Endothelial cell of umbilical vein (primary cell): ENCODE measurements around the gene ZNF99. TPM values are rescaled to one million over a fixed set of nuclear protein-coding genes. Genes with fewer than 3 reads are reported as not detected.

Experiments
- BruUV-seq: library from RNA; stranded (reverse); fragments of 400-500 nt; replicated peaks from 2 replicates; lab custom pipeline; 2021; lab: Mats Ljungman, UMichigan
- CTCF ChIA-PET: fragments of 300-600, 350-600 bp; sonication (Branson Sonifier 250); formaldehyde crosslinking; loops from one replicate; lab custom pipeline; 2021; ENCODE audit warnings: antibody characterized with exemption, inconsistent platforms; lab: Charles Lee
- POLR2A ChIA-PET: fragments of 300-600, 350-600 bp; sonication (Branson Sonifier 250); formaldehyde crosslinking; loops from one replicate; lab custom pipeline; 2021; ENCODE audit warnings: antibody characterized with exemption, inconsistent platforms; lab: Charles Lee
- DNase-seq: peaks from one replicate; pipeline ENCODE4 v3.0.0-alpha.2; 2011; ENCODE audit warnings: low read depth, low spot score
- FAIRE-seq: peaks from 2 replicates; lab custom pipeline; 2011; peaks lifted over from hg19 to GRCh38; lab: Jason Lieb, UNC
- H2AFZ ChIP-seq: 2 replicates; pipeline ENCODE4 v1.6.0; 2012; ENCODE audit warnings: low read depth, low read length, control low read depth, inconsistent platforms
- H3K27ac ChIP-seq: 2 replicates; pipeline ENCODE4 v1.5.1; 2011; ENCODE audit warnings: low read depth, mild to moderate bottlenecking, control low read depth, low read length, moderate library complexity; ENCODE audit not compliant: insufficient read depth
- H3K27me3 ChIP-seq, 2 experiments: 2 replicates each; pipeline versions ENCODE4 v1.6.0 to v1.6.1; 2011; ENCODE audit warnings: low read length in 2 of 2, mixed read lengths in 1 of 2; ENCODE audit not compliant: control insufficient read depth in 2 of 2, insufficient read depth in 2 of 2
- H3K36me3 ChIP-seq, 2 experiments: 2 replicates in 1 of 2; 3 replicates in 1 of 2; pipeline ENCODE4 v1.5.1; 2011; ENCODE audit warnings: low read length in 2 of 2, mild to moderate bottlenecking in 1 of 2, moderate library complexity in 1 of 2; ENCODE audit not compliant: control insufficient read depth in 2 of 2, insufficient read depth in 2 of 2; ENCODE audit errors: extremely low read depth in 1 of 2
- H3K4me1 ChIP-seq: 3 replicates; pipeline ENCODE4 v1.5.1; 2011; ENCODE audit warnings: mild to moderate bottlenecking, low read length; ENCODE audit not compliant: control insufficient read depth, insufficient read depth; ENCODE audit errors: extremely low read depth
- H3K4me2 ChIP-seq: 2 replicates; pipeline ENCODE4 v1.6.1; 2011; ENCODE audit warnings: low read length, control low read depth, mixed read lengths; ENCODE audit not compliant: insufficient read depth
- H3K4me3 ChIP-seq, 3 experiments: fragments of 200-600 bp in 1 of 3; sonication (generic), shearing (Covaris generic) in 1 of 3; replicated peaks in 1 of 3; 2 replicates each; pipeline ENCODE4 v1.5.1; 2011 to 2016; ENCODE audit warnings: control low read depth in 3 of 3, low read length in 3 of 3, mild to moderate bottlenecking in 2 of 3, inconsistent platforms in 1 of 3, low read depth in 1 of 3, moderate library complexity in 1 of 3; ENCODE audit not compliant: insufficient read depth in 1 of 3
- H3K79me2 ChIP-seq: 2 replicates; pipeline ENCODE4 v1.6.0; 2012; ENCODE audit warnings: low read length, inconsistent platforms; ENCODE audit not compliant: control insufficient read depth, insufficient read depth
- H3K9ac ChIP-seq: replicated peaks from 2 replicates; pipeline ENCODE3; 2011; ENCODE audit warnings: low read length, control low read depth; ENCODE audit not compliant: insufficient read depth; ENCODE audit errors: extremely low read depth
- H3K9me1 ChIP-seq: replicated peaks from 3 replicates; pipeline ENCODE4 v1.6.0; 2011; ENCODE audit warnings: mild to moderate bottlenecking, low read length; ENCODE audit not compliant: control insufficient read depth, insufficient read depth; ENCODE audit errors: extremely low read depth
- H3K9me3 ChIP-seq: replicated peaks from 2 replicates; pipeline ENCODE4 v1.5.1; 2012; ENCODE audit warnings: low read length, inconsistent platforms; ENCODE audit not compliant: control insufficient read depth, insufficient read depth
- H4K20me1 ChIP-seq: replicated peaks from 2 replicates; pipeline ENCODE3; 2011; ENCODE audit warnings: mild to moderate bottlenecking, low read length; ENCODE audit not compliant: control insufficient read depth, insufficient read depth; ENCODE audit errors: extremely low read depth
- CTCF ChIP-seq, 2 donors: IDR thresholded peaks; 1 replicate in 1 of 2; 2 replicates in 1 of 2; pipeline ENCODE4 v1.5.1; 2011; ENCODE audit warnings: low read length in 2 of 2, mild to moderate bottlenecking in 2 of 2, moderate library complexity in 2 of 2, control low read depth in 1 of 2, inconsistent platforms in 1 of 2, low read depth in 1 of 2; ENCODE audit not compliant: insufficient read depth in 1 of 2; ENCODE audit errors: extremely low read depth in 1 of 2
- EZH2 ChIP-seq: IDR thresholded peaks from 2 replicates; pipeline ENCODE4 v1.6.1; 2012; ENCODE audit warnings: borderline replicate concordance, low read depth, mild to moderate bottlenecking, moderate library complexity, low read length, inconsistent platforms; ENCODE audit not compliant: severe bottlenecking
- FOS ChIP-seq: IDR thresholded peaks from 2 replicates; pipeline ENCODE4 v1.6.1; 2011; ENCODE audit warnings: mild to moderate bottlenecking, low read length, moderate library complexity, borderline replicate concordance; ENCODE audit not compliant: insufficient read depth
- GATA2 ChIP-seq: IDR thresholded peaks from 2 replicates; pipeline ENCODE4 v1.7.0; 2011; ENCODE audit warnings: low read depth, mild to moderate bottlenecking, moderate library complexity, mixed read lengths, low read length; ENCODE audit not compliant: insufficient read length, insufficient read depth
- JUN ChIP-seq: IDR thresholded peaks from 2 replicates; pipeline ENCODE4 v1.6.1; 2011; ENCODE audit warnings: borderline replicate concordance, low read depth; ENCODE audit not compliant: insufficient read length, insufficient read depth
- MAX ChIP-seq: IDR thresholded peaks from 2 replicates; pipeline ENCODE4 v1.6.1; 2011; ENCODE audit not compliant: insufficient read depth, insufficient read length
- MYC ChIP-seq: IDR thresholded peaks from one replicate; pipeline ENCODE4 v1.6.1; 2011; ENCODE audit warnings: mild to moderate bottlenecking, low read depth, low read length
- POLR2A ChIP-seq: IDR thresholded peaks from 2 replicates; pipeline ENCODE4 v1.6.1; 2012; ENCODE audit warnings: low read depth, mild to moderate bottlenecking, control low read depth, low read length
- POLR2AphosphoS5 ChIP-seq: IDR thresholded peaks from 2 replicates; pipeline ENCODE4 v1.6.1; 2012; ENCODE audit warnings: low read depth, mild to moderate bottlenecking, control low read depth, low read length, moderate library complexity; ENCODE audit not compliant: insufficient read depth
- dilution Hi-C: fragments of 300-500 bp; cut with MboI; formaldehyde crosslinking; loops from one replicate; pipeline ENCODE4 v1.15.0; 2019; ENCODE audit warnings: low sequenced_read_pairs; ENCODE audit not compliant: extremely low pct_ligation_motif_present
- intact Hi-C: fragments of 100-400 bp; cut with micrococcal nuclease; formaldehyde crosslinking; loops from one replicate; pipeline ENCODE4 v1.10.0; 2022
- polyA plus RNA-seq, 4 experiments: library from polyadenylated mRNA; depleted of rRNA in 3 of 4; stranded (reverse) in 3 of 4; unstranded in 1 of 4; fragments of >200 nt; gene quantifications; 2 replicates each; pipeline versions ENCODE4 v1.2.1 to v1.2.3, GENCODE V29; 2011 to 2012; ENCODE audit warnings: missing spikeins in 1 of 4
- total RNA-seq: library from RNA; stranded (reverse); gene quantifications from 2 replicates; pipeline ENCODE4 v1.2.3, GENCODE V29; 2021

ZNF99 gene
- total and polyA plus RNA-seq, 2 donors (not counting 3 experiments of a cell fraction or from before 2014, with no cell fraction given) = not detected

GRCh38 chr19:22735911-22736645 lies 47.9 kb downstream of the ZNF99 start:
- POLR2A ChIA-PET = no interaction called here

GRCh38 chr19:22733691-22734090 lies 50.3 kb downstream of the ZNF99 start:
- Histone ChIP-seq H3K27me3 (no peaks in the 10 kb centered on the region), H3K36me3 (no peaks in the 10 kb centered on the region), H3K9me3 (peaks cover 5% of the 10 kb centered on the region), H3K9me1 (no peaks in the 10 kb centered on the region), H3K4me1 (no peaks in the 10 kb centered on the region), H3K4me2 (no peak overlapping the region), H3K79me2 (no peaks in the 10 kb centered on the region), H3K9ac (no peak overlapping the region), H4K20me1 (no peaks in the 10 kb centered on the region), H2AFZ (no peak overlapping the region), H3K27ac (no peak overlapping the region), H3K4me3 (no peak overlapping the region)
- TF ChIP-seq GATA2 = no peak
- no peak for TF ChIP-seq POLR2A
- no peak for TF ChIP-seq FOS
- no peak for TF ChIP-seq MYC
- TF ChIP-seq CTCF (IDR thresholded peaks at IDR 0.05; ENCODE audit: extremely low read depth in 1 of 2, insufficient read depth in 1 of 2, low read depth in 1 of 2, low read length in 2 of 2) = no peak
- TF ChIP-seq JUN = no peak
- no peak for TF ChIP-seq EZH2
- TF ChIP-seq MAX = no peak
- no peak for TF ChIP-seq POLR2AphosphoS5
- dilution Hi-C loops (no loop called here), intact Hi-C loops (no loop called here)
- no peak for FAIRE-seq
- no peak for DNase-seq
- CTCF ChIA-PET = no interaction called here
- no TSS peak for BruUV-seq
- POLR2A ChIA-PET = no interaction called here

More at GRCh38 chr19:22735911-22736645, 47.9 kb downstream of the ZNF99 start:
- Histone ChIP-seq H3K9ac (no peak overlapping the region), H3K4me1 (no peaks in the 10 kb centered on the region), H3K4me2 (no peak overlapping the region), H3K9me3 (peaks cover 5% of the 10 kb centered on the region), H3K4me3 (no peak overlapping the region), H4K20me1 (no peaks in the 10 kb centered on the region), H3K27ac (no peak overlapping the region), H3K27me3 (no peaks in the 10 kb centered on the region), H2AFZ (no peak overlapping the region), H3K9me1 (no peaks in the 10 kb centered on the region), H3K79me2 (no peaks in the 10 kb centered on the region), H3K36me3 (no peaks in the 10 kb centered on the region)
- no TSS peak for BruUV-seq
- dilution Hi-C loops (no loop called here), intact Hi-C loops (no loop called here)
- no peak for TF ChIP-seq EZH2
- no peak for TF ChIP-seq POLR2A
- DNase-seq = no peak
- no peak for FAIRE-seq
- CTCF ChIA-PET = no interaction called here
